Neural cell (in vitro differentiated cells): ENCODE measurements around the gene DHX8. TPM values are rescaled to one million over a fixed set of nuclear protein-coding genes. Genes with fewer than 3 reads are reported as not detected.

ENCODE experiments used
- H2AFZ ChIP-seq: fragments of 200-600, 300-800 bp; sonication (generic), shearing (Covaris generic); 2 replicates; pipeline ENCODE4 v1.6.0; 2014; ENCODE audit warnings: low read depth, mild to moderate bottlenecking, antibody characterized with exemption, low read length, moderate library complexity
- H3F3A ChIP-seq: fragments of 200-600 bp; shearing (Covaris generic); 2 replicates; pipeline ENCODE4 v1.6.1; 2016; ENCODE audit warnings: mild to moderate bottlenecking, moderate library complexity, mixed read lengths, antibody characterized with exemption, low read length; ENCODE audit not compliant: insufficient read depth, poor library complexity, severe bottlenecking
- H3K27ac ChIP-seq: fragments of 200-600, 300-800 bp; sonication (generic), shearing (Covaris generic); 2 replicates; pipeline ENCODE4 v1.5.1; 2014; ENCODE audit warnings: mild to moderate bottlenecking, low read length, moderate library complexity
- H3K27me3 ChIP-seq: fragments of 300-800, 200-600 bp; sonication (generic), shearing (Covaris generic); 2 replicates; pipeline ENCODE4 v1.6.0; 2014; ENCODE audit warnings: mild to moderate bottlenecking, low read depth, low read length, moderate library complexity; ENCODE audit not compliant: insufficient read depth
- H3K36me3 ChIP-seq: fragments of 300-800, 200-600 bp; sonication (generic), shearing (Covaris generic); 2 replicates; pipeline ENCODE4 v1.5.1; 2014; ENCODE audit warnings: mild to moderate bottlenecking, antibody characterized with exemption, low read length, moderate library complexity; ENCODE audit not compliant: insufficient read depth
- H3K4me2 ChIP-seq: fragments of 300-800, 200-600 bp; sonication (generic), shearing (Covaris generic); 2 replicates; pipeline ENCODE4 v1.6.0; 2014; ENCODE audit warnings: mild to moderate bottlenecking, low read length
- H3K4me3 ChIP-seq: fragments of 300-800, 200-600 bp; sonication (generic), shearing (Covaris generic); 2 replicates; pipeline ENCODE4 v1.5.1; 2014; ENCODE audit warnings: mild to moderate bottlenecking, low read length, moderate library complexity
- H3K79me2 ChIP-seq: fragments of 200-600 bp; shearing (Covaris generic); replicated peaks from 2 replicates; pipeline ENCODE4 v1.6.0; 2014; ENCODE audit warnings: mild to moderate bottlenecking, low read length, moderate library complexity; ENCODE audit not compliant: insufficient read depth
- H3K9ac ChIP-seq: fragments of 300-800, 200-600 bp; sonication (generic), shearing (Covaris generic); 2 replicates; pipeline ENCODE4 v1.6.1; 2016; ENCODE audit warnings: mild to moderate bottlenecking, low read length, mixed read lengths
- H3K9me2 ChIP-seq: fragments of 200-600 bp; shearing (Covaris generic); 2 replicates; pipeline ENCODE4 v1.6.1; 2016; ENCODE audit warnings: mild to moderate bottlenecking, low read length, mixed read lengths; ENCODE audit not compliant: insufficient read depth
- H3K9me3 ChIP-seq: fragments of 200-600, 300-800 bp; sonication (generic), shearing (Covaris generic); 2 replicates; pipeline ENCODE4 v1.6.1; 2016; ENCODE audit warnings: mild to moderate bottlenecking, mixed run types, low read length, moderate library complexity, mixed read lengths
- H4K20me1 ChIP-seq: fragments of 200-600 bp; shearing (Covaris generic); 2 replicates; pipeline ENCODE4 v1.6.1; 2016; ENCODE audit warnings: mild to moderate bottlenecking, mixed run types; ENCODE audit not compliant: insufficient read depth
- EP300 ChIP-seq: fragments of 450-650 bp; conservative IDR thresholded peaks from 2 replicates; pipeline ENCODE4 v1.6.1; 2014; ENCODE audit warnings: antibody characterized with exemption, mild to moderate bottlenecking, moderate library complexity; ENCODE audit not compliant: poor library complexity, severe bottlenecking
- EZH2 ChIP-seq: fragments of 200-600, 300-800 bp; shearing (Covaris generic), sonication (generic); IDR thresholded peaks from 2 replicates; pipeline ENCODE4 v1.6.1; 2014; ENCODE audit warnings: antibody characterized with exemption, low read length, borderline replicate concordance, mild to moderate bottlenecking; ENCODE audit not compliant: insufficient read depth, poor library complexity, severe bottlenecking
- MXI1 ChIP-seq: fragments of 450-650 bp; conservative IDR thresholded peaks from 2 replicates; pipeline ENCODE4 v1.6.1; 2014; ENCODE audit warnings: antibody characterized with exemption, mild to moderate bottlenecking; ENCODE audit not compliant: poor library complexity, severe bottlenecking
- POLR2AphosphoS5 ChIP-seq: IDR thresholded peaks from 2 replicates; pipeline ENCODE4 v1.6.1; 2012
- RAD21 ChIP-seq: fragments of 450-650 bp; conservative IDR thresholded peaks from 2 replicates; pipeline ENCODE4 v1.6.1; 2014; ENCODE audit warnings: antibody characterized with exemption, mild to moderate bottlenecking, moderate library complexity
- SMC3 ChIP-seq: fragments of 450-650 bp; conservative IDR thresholded peaks from 2 replicates; pipeline ENCODE4 v1.6.1; 2014; ENCODE audit warnings: antibody characterized with exemption, mild to moderate bottlenecking, moderate library complexity; ENCODE audit not compliant: poor library complexity
- TAF1 ChIP-seq: IDR thresholded peaks from 2 replicates; pipeline ENCODE4 v1.6.1; 2012; ENCODE audit warnings: low read depth
- polyA plus RNA-seq: library from polyadenylated mRNA; depleted of rRNA; stranded (reverse); fragments of >200 nt; gene quantifications from 2 replicates; pipeline ENCODE4 v1.2.3, GENCODE V29; 2014
- TF ChIP-seq, protein P1 (sequence below): fragments of 450-650 bp; IDR thresholded peaks from 2 replicates; pipeline ENCODE4 v1.5.1; 2014; ENCODE audit warnings: antibody characterized with exemption, mild to moderate bottlenecking, moderate library complexity; ENCODE audit not compliant: poor library complexity, severe bottlenecking
- TF ChIP-seq, protein P2 (sequence below): IDR thresholded peaks from 2 replicates; pipeline ENCODE4 v1.6.1; 2012; ENCODE audit warnings: borderline replicate concordance

DHX8 gene
- polyA plus RNA-seq, 1 donor from 2014 or later, result 19.4 TPM

DNA sequence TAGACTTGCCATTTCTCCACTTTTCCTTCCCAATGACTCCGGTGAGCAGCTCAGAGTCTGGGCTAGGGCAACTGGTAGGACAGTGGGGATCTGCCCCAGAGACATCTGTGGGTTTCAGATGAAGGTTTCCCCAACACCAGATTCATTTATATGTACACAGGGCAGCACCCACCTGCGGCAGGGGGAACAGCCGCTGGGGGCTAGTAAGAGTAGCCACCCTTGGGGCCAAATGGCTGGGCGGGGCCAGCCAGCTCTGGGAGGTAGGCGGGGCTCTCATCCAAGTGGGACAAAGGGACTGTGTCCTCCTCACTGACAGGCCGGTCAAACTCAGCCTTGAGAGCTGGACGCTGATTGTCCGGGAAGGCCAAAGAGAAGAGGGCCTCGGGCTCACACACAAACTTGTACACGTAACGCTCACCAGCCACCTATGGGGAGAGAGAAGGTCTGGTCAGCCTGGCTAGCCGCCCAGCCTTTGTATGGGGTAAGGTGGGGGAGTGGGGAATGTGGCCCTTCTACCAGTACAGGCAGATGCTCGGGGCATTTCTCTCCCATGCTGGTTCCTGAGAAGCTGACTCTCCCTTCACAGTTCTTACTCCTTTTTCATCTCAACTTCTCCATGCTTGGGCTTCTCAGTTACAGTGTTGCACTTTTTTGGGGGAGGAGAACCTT, 44.7 kb downstream of the DHX8 start:
- no peaks in the 10 kb centered on the region for H3F3A ChIP-seq
- H3K36me3 ChIP-seq, result no peaks in the 10 kb centered on the region
- H4K20me1 ChIP-seq, result no peaks in the 10 kb centered on the region
- no peak overlapping the region for H3K4me2 ChIP-seq
- H2AFZ ChIP-seq, result no peak overlapping the region
- no peaks in the 10 kb centered on the region for H3K9me2 ChIP-seq
- no peaks in the 10 kb centered on the region for H3K9me3 ChIP-seq
- no peak overlapping the region for H3K4me3 ChIP-seq
- H3K79me2 ChIP-seq, result no peaks in the 10 kb centered on the region
- TF ChIP-seq EP300, result no peak
- TF ChIP-seq, protein P1, sequence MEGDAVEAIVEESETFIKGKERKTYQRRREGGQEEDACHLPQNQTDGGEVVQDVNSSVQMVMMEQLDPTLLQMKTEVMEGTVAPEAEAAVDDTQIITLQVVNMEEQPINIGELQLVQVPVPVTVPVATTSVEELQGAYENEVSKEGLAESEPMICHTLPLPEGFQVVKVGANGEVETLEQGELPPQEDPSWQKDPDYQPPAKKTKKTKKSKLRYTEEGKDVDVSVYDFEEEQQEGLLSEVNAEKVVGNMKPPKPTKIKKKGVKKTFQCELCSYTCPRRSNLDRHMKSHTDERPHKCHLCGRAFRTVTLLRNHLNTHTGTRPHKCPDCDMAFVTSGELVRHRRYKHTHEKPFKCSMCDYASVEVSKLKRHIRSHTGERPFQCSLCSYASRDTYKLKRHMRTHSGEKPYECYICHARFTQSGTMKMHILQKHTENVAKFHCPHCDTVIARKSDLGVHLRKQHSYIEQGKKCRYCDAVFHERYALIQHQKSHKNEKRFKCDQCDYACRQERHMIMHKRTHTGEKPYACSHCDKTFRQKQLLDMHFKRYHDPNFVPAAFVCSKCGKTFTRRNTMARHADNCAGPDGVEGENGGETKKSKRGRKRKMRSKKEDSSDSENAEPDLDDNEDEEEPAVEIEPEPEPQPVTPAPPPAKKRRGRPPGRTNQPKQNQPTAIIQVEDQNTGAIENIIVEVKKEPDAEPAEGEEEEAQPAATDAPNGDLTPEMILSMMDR, result no peak
- TF ChIP-seq, protein P2, sequence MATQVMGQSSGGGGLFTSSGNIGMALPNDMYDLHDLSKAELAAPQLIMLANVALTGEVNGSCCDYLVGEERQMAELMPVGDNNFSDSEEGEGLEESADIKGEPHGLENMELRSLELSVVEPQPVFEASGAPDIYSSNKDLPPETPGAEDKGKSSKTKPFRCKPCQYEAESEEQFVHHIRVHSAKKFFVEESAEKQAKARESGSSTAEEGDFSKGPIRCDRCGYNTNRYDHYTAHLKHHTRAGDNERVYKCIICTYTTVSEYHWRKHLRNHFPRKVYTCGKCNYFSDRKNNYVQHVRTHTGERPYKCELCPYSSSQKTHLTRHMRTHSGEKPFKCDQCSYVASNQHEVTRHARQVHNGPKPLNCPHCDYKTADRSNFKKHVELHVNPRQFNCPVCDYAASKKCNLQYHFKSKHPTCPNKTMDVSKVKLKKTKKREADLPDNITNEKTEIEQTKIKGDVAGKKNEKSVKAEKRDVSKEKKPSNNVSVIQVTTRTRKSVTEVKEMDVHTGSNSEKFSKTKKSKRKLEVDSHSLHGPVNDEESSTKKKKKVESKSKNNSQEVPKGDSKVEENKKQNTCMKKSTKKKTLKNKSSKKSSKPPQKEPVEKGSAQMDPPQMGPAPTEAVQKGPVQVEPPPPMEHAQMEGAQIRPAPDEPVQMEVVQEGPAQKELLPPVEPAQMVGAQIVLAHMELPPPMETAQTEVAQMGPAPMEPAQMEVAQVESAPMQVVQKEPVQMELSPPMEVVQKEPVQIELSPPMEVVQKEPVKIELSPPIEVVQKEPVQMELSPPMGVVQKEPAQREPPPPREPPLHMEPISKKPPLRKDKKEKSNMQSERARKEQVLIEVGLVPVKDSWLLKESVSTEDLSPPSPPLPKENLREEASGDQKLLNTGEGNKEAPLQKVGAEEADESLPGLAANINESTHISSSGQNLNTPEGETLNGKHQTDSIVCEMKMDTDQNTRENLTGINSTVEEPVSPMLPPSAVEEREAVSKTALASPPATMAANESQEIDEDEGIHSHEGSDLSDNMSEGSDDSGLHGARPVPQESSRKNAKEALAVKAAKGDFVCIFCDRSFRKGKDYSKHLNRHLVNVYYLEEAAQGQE, result no peak
- TF ChIP-seq TAF1, result no peak
- no peak for TF ChIP-seq MXI1
- TF ChIP-seq POLR2AphosphoS5, result no peak
- no peak for TF ChIP-seq EZH2
- TF ChIP-seq RAD21, result no peak
- TF ChIP-seq SMC3, result no peak
- H3K27me3 ChIP-seq, result no peaks in the 10 kb centered on the region
- H3K9ac ChIP-seq, result no peak overlapping the region
- no peak overlapping the region for H3K27ac ChIP-seq

DNA sequence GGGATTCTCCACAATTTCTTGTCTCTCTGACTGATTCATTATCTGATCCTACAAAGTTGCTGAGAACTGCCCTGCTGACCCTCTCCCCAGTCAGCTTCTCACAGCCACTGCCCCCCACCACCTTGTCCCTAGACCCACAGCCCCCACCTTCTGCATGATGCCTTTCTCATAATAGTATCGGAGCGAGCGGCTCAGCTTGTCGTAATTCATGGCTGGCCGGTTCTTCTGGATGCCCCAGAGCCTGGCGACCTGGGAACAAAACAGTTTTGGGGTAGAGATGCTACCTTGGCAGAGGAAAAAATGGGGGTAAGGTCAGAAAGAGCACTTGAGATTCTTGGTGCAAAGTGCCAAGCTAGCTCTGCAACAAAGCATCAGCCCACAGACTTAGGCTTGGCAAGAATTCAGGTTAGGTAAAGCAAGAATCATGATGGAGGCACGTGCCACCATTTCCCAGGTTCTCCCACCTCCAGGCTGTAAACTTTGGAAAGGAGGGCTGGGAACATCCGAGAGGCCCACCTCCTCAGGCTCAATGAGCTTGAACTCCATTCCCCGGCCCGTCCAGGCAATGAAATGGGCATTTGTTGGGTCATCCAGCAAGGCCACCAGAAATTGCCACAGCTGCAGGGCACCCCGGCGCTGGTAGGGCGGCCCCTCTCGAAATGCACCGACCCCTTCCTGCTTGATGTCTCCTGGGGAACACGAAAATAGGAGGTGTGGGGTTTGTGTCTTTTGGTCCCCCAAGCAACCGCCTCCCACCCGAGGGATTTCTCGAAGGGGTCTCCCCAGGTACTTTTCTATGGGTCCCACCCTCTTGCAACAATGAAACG, 45.4 kb downstream of the DHX8 start:
- Histone ChIP-seq H3K79me2 (no peaks in the 10 kb centered on the region), H3K27me3 (no peaks in the 10 kb centered on the region), H3K9ac (no peak overlapping the region), H2AFZ (no peak overlapping the region), H3K9me2 (no peaks in the 10 kb centered on the region), H3K27ac (no peak overlapping the region), H3K36me3 (no peaks in the 10 kb centered on the region), H3K4me2 (no peak overlapping the region), H3K9me3 (no peaks in the 10 kb centered on the region), H3F3A (no peaks in the 10 kb centered on the region), H4K20me1 (no peaks in the 10 kb centered on the region), H3K4me3 (no peak overlapping the region)
- no peak for TF ChIP-seq RAD21
